Measurements from ENCODE around the gene CNPY3.
"Not testable (repeated sequence)": the region's sequence is repeated elsewhere in the genome, so short reads cannot be mapped to it uniquely, and the experiment has no call there.

- not testable (repeated sequence) for TF ChIP-seq CTCF (IDR thresholded peaks at IDR 0.05; ENCODE audit: poor library complexity, severe bottlenecking); MXI1 (conservative IDR thresholded peaks at IDR 0.05; ENCODE audit: poor library complexity, severe bottlenecking); POLR2AphosphoS5 (IDR thresholded peaks at IDR 0.05); RAD21 (conservative IDR thresholded peaks at IDR 0.05); EP300 (conservative IDR thresholded peaks at IDR 0.05; ENCODE audit: poor library complexity, severe bottlenecking); TAF1 (IDR thresholded peaks at IDR 0.05; ENCODE audit: low read depth); EZH2 (IDR thresholded peaks at IDR 0.05; ENCODE audit: borderline replicate concordance, insufficient read depth, low read length, poor library complexity, severe bottlenecking); REST (IDR thresholded peaks at IDR 0.05; ENCODE audit: borderline replicate concordance)
Measured at GRCh38 chr6:42888201-42888600, 41.1 kb upstream of the CNPY3 start.
